Measurements from ENCODE around the gene DLGAP1. TPM values are rescaled to one million over a fixed set of nuclear protein-coding genes. Genes with fewer than 3 reads are reported as not detected.

The DLGAP1 gene
- total and polyA plus RNA-seq, 10 of the 15 experiments (the other 5 are each of a cell fraction or from before 2014, with no cell fraction given), result 0.23 to 27.6 (median 1.9) TPM

DNA sequence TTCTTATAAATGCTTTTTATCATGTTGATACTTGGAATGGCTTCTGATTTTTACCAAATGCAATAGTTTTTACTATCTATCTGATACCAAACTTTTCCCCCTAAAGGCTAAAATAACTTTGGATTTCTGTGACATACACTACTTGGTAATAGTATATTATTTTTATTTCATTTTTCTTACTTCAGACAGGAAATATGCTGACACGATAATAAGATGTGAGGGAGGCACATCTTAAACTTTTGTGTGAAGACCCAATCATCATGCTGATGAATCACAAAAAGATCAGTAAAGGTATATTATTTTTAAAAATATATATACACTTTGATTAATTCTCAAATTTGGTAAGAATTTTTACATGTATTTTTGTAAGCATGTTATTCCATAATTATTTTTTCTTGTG is 882.3 kb downstream of the DLGAP1 start:
- ChIA-PET POLR2A (no interaction called here), RAD21 (ENCODE audit: unreplicated experiment) (no interaction called here), CTCF (no interaction called here), SMC1A (ENCODE audit: uncharacterized antibody, unreplicated experiment) (no interaction called here)
- no peaks in the 10 kb centered on the region for H3K79me2 ChIP-seq (ENCODE audit: control insufficient read depth, insufficient read depth, low read length)
- no peak for TF ChIP-seq SMAD1 (IDR thresholded peaks at IDR 0.05; ENCODE audit: low read depth, partially characterized antibody)
- TF ChIP-seq RAD21 (IDR thresholded peaks at IDR 0.05; ENCODE audit: insufficient read depth, low read depth, low read length), result no peak
- TF ChIP-seq NR2C1 (IDR thresholded peaks at IDR 0.05), result no peak
- no peak for TF ChIP-seq EED (IDR thresholded peaks at IDR 0.05; ENCODE audit: low read depth)
- TF ChIP-seq SMAD5 (IDR thresholded peaks at IDR 0.05; ENCODE audit: low read depth), result no peak
- no peak for TF ChIP-seq CBX3 (IDR thresholded peaks at IDR 0.05; ENCODE audit: borderline replicate concordance, low read depth)
- TF ChIP-seq, protein P1, sequence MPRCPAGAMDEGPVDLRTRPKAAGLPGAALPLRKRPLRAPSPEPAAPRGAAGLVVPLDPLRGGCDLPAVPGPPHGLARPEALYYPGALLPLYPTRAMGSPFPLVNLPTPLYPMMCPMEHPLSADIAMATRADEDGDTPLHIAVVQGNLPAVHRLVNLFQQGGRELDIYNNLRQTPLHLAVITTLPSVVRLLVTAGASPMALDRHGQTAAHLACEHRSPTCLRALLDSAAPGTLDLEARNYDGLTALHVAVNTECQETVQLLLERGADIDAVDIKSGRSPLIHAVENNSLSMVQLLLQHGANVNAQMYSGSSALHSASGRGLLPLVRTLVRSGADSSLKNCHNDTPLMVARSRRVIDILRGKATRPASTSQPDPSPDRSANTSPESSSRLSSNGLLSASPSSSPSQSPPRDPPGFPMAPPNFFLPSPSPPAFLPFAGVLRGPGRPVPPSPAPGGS (IDR thresholded peaks at IDR 0.05; ENCODE audit: borderline replicate concordance, insufficient read depth, low read depth, low read length, poor library complexity, severe bottlenecking), result no peak
- TF ChIP-seq CHD2 (IDR thresholded peaks at IDR 0.05; ENCODE audit: borderline replicate concordance, low read depth, low read length), result no peak
- TF ChIP-seq SREBF2 (IDR thresholded peaks at IDR 0.05; ENCODE audit: low read length), result no peak
- TF ChIP-seq, protein P2, sequence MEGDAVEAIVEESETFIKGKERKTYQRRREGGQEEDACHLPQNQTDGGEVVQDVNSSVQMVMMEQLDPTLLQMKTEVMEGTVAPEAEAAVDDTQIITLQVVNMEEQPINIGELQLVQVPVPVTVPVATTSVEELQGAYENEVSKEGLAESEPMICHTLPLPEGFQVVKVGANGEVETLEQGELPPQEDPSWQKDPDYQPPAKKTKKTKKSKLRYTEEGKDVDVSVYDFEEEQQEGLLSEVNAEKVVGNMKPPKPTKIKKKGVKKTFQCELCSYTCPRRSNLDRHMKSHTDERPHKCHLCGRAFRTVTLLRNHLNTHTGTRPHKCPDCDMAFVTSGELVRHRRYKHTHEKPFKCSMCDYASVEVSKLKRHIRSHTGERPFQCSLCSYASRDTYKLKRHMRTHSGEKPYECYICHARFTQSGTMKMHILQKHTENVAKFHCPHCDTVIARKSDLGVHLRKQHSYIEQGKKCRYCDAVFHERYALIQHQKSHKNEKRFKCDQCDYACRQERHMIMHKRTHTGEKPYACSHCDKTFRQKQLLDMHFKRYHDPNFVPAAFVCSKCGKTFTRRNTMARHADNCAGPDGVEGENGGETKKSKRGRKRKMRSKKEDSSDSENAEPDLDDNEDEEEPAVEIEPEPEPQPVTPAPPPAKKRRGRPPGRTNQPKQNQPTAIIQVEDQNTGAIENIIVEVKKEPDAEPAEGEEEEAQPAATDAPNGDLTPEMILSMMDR (IDR thresholded peaks at IDR 0.05 in 2 of 3, conservative IDR thresholded peaks at IDR 0.05 in 1 of 3; ENCODE audit: control insufficient read depth in 2 of 3, extremely low read depth in 1 of 3, insufficient read depth in 1 of 3, low read depth in 3 of 3, low read length in 3 of 3), result no peak
- no peak for TF ChIP-seq ZNF207 (IDR thresholded peaks at IDR 0.05; ENCODE audit: borderline replicate concordance)
- TF ChIP-seq, protein P3, sequence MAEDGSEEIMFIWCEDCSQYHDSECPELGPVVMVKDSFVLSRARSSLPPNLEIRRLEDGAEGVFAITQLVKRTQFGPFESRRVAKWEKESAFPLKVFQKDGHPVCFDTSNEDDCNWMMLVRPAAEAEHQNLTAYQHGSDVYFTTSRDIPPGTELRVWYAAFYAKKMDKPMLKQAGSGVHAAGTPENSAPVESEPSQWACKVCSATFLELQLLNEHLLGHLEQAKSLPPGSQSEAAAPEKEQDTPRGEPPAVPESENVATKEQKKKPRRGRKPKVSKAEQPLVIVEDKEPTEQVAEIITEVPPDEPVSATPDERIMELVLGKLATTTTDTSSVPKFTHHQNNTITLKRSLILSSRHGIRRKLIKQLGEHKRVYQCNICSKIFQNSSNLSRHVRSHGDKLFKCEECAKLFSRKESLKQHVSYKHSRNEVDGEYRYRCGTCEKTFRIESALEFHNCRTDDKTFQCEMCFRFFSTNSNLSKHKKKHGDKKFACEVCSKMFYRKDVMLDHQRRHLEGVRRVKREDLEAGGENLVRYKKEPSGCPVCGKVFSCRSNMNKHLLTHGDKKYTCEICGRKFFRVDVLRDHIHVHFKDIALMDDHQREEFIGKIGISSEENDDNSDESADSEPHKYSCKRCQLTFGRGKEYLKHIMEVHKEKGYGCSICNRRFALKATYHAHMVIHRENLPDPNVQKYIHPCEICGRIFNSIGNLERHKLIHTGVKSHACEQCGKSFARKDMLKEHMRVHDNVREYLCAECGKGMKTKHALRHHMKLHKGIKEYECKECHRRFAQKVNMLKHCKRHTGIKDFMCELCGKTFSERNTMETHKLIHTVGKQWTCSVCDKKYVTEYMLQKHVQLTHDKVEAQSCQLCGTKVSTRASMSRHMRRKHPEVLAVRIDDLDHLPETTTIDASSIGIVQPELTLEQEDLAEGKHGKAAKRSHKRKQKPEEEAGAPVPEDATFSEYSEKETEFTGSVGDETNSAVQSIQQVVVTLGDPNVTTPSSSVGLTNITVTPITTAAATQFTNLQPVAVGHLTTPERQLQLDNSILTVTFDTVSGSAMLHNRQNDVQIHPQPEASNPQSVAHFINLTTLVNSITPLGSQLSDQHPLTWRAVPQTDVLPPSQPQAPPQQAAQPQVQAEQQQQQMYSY (CRISPR knock-in tag; IDR thresholded peaks at IDR 0.05), result no peak
- TF ChIP-seq NFYB (IDR thresholded peaks at IDR 0.05; ENCODE audit: insufficient read depth, low read depth, low read length), result no peak
- no peak for TF ChIP-seq HCFC1 (IDR thresholded peaks at IDR 0.05; ENCODE audit: low read length)
- no peak for TF ChIP-seq NRF1 (conservative IDR thresholded peaks at IDR 0.05; ENCODE audit: low read depth, low read length)
- TF ChIP-seq PAX5 (IDR thresholded peaks at IDR 0.05; ENCODE audit: borderline replicate concordance, low read depth, low read length), result no peak
- DNase-seq (ENCODE audit: low read depth, low spot score) (no peak), ATAC-seq (no peak), FAIRE-seq (no peak)
- 29% methylated on average over 1 of the region's 1 CpG for WGBS (ENCODE audit: insufficient coverage, insufficient replicate concordance, low lambda C conversion rate, missing lambda C conversion rate)
- H2AFZ ChIP-seq (ENCODE audit: control insufficient read depth, low read depth, low read length), result no peak overlapping the region
- no peaks in the 10 kb centered on the region for H4K20me1 ChIP-seq (ENCODE audit: control insufficient read depth, insufficient read depth)
- no peaks in the 10 kb centered on the region for H3K4me1 ChIP-seq (ENCODE audit: control insufficient read depth, insufficient read depth, low read length)
- H3K9me3 ChIP-seq (replicated peaks; ENCODE audit: control insufficient read depth, insufficient read depth, low read length), result no peaks in the 10 kb centered on the region
- no TSS peak for BruUV-seq (replicated peaks)
- H3K27ac ChIP-seq (ENCODE audit: control insufficient read depth, insufficient read depth), result no peak overlapping the region
- in situ Hi-C loops (cut with MboI), result no loop called here
- no peak overlapping the region for H3K4me2 ChIP-seq (ENCODE audit: control insufficient read depth, insufficient read depth)
- H3K4me3 ChIP-seq, result no peak overlapping the region
- intact Hi-C loops (cut with micrococcal nuclease; ENCODE audit: unreplicated experiment), result no loop called here
- no peaks in the 10 kb centered on the region for H3K27me3 ChIP-seq (replicated peaks in 1 of 2; ENCODE audit: control insufficient read depth in 2 of 2, insufficient read depth in 2 of 2, low read length in 1 of 2)
- H3K9ac ChIP-seq (ENCODE audit: control insufficient read depth, insufficient read depth, low read length), result no peak overlapping the region
- H3K36me3 ChIP-seq (ENCODE audit: control insufficient read depth in 2 of 2, insufficient read depth in 2 of 2, low read length in 1 of 2), result no peaks in the 10 kb centered on the region
